Transverse colon (tissue), 4 donors: Measurements from ENCODE around the gene MBP.

Source experiments
- POLR2AphosphoS5 ChIP-seq, 3 donors: sonication (generic); formaldehyde crosslinking; IDR thresholded peaks; one replicate each; pipeline ENCODE4 v1.6.1; 2016; ENCODE audit warnings: antibody characterized with exemption in 3 of 3
- TF ChIP-seq, protein P1 (sequence below), 5 experiments: fragments of 200-600 bp in 3 of 5; fragments of 450-650 bp in 2 of 5; sonication (generic) in 3 of 5; IDR thresholded peaks; 1 replicate in 2 of 5; 2 replicates in 3 of 5; pipeline ENCODE4 v1.5.1; 2016 to 2017; ENCODE audit warnings: antibody characterized with exemption in 5 of 5, inconsistent platforms in 3 of 5, mild to moderate bottlenecking in 2 of 5, moderate library complexity in 1 of 5

- TF ChIP-seq, protein P1, sequence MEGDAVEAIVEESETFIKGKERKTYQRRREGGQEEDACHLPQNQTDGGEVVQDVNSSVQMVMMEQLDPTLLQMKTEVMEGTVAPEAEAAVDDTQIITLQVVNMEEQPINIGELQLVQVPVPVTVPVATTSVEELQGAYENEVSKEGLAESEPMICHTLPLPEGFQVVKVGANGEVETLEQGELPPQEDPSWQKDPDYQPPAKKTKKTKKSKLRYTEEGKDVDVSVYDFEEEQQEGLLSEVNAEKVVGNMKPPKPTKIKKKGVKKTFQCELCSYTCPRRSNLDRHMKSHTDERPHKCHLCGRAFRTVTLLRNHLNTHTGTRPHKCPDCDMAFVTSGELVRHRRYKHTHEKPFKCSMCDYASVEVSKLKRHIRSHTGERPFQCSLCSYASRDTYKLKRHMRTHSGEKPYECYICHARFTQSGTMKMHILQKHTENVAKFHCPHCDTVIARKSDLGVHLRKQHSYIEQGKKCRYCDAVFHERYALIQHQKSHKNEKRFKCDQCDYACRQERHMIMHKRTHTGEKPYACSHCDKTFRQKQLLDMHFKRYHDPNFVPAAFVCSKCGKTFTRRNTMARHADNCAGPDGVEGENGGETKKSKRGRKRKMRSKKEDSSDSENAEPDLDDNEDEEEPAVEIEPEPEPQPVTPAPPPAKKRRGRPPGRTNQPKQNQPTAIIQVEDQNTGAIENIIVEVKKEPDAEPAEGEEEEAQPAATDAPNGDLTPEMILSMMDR (IDR thresholded peaks at IDR 0.05): no peak
- peak; percentile 59 to 77 (median 67) for TF ChIP-seq POLR2AphosphoS5 (IDR thresholded peaks at IDR 0.05)
These were observed 47.9 kb downstream of the MBP start for GRCh38 chr18:77084688-77085035.
